GM18505 (cell line): ENCODE data around the gene GSTT2B.
A peak's percentile ranks its signal among the peaks of the same experiment; 100 is the strongest.
"Not testable (repeated sequence)": the region's sequence is repeated elsewhere in the genome, so short reads cannot be mapped to it uniquely, and the experiment has no call there.

ENCODE experiments used
- ATAC-seq: cut with Tn5 transposase; IDR thresholded peaks from one replicate; pipeline ENCODE4 v1.9.1; 2021; ENCODE audit not compliant: unreplicated experiment
- POLR2A ChIP-seq: IDR thresholded peaks from 4 replicates; pipeline ENCODE4 v1.6.1; 2011; ENCODE audit warnings: borderline replicate concordance; ENCODE audit not compliant: insufficient read depth, insufficient read length; ENCODE audit errors: extremely low read depth

Gene GSTT2B

GRCh38 chr22:23926561-23926960 lies 34.4 kb downstream of the GSTT2B start:
- ATAC-seq = no peak
- TF ChIP-seq POLR2A = no peak

- no peak for ATAC-seq
- no peak for TF ChIP-seq POLR2A
Observed at GRCh38 chr22:23925020-23925606, 35.9 kb downstream of the GSTT2B start.

GRCh38 chr22:23922921-23923320 lies 38.1 kb downstream of the GSTT2B start:
- no peak for TF ChIP-seq POLR2A
- no peak for ATAC-seq

- ATAC-seq = not testable (repeated sequence)
Observed at GRCh38 chr22:23921586-23922201, 39.3 kb downstream of the GSTT2B start.

- ATAC-seq = not testable (repeated sequence)
Observed at GRCh38 chr22:23920267-23920611, 40.8 kb downstream of the GSTT2B start.

GRCh38 chr22:23915290-23915689 lies 45.7 kb downstream of the GSTT2B start:
- ATAC-seq = no peak
- TF ChIP-seq POLR2A = no peak

- ATAC-seq = peak; percentile 96
- TF ChIP-seq POLR2A = peak; percentile 96
Observed at GRCh38 chr22:23913661-23914353, 47.2 kb downstream of the GSTT2B start.

GRCh38 chr22:23913306-23913660 lies 47.7 kb downstream of the GSTT2B start:
- TF ChIP-seq POLR2A = no peak
- no peak for ATAC-seq

GRCh38 chr22:23912293-23912903 lies 48.6 kb downstream of the GSTT2B start:
- no peak for TF ChIP-seq POLR2A
- ATAC-seq = no peak

GRCh38 chr22:23911318-23911980 lies 49.5 kb downstream of the GSTT2B start:
- ATAC-seq = no peak

GRCh38 chr22:23910496-23911190 lies 50.4 kb downstream of the GSTT2B start:
- ATAC-seq = no peak
- no peak for TF ChIP-seq POLR2A

More at GRCh38 chr22:23911318-23911980, 49.5 kb downstream of the GSTT2B start:
- TF ChIP-seq POLR2A = no peak

- no peak for ATAC-seq
- no peak for TF ChIP-seq POLR2A
Observed at GRCh38 chr22:23909296-23909898, 51.6 kb downstream of the GSTT2B start.
